Measurements from ENCODE around the gene FAM114A1.

- no peak for TF ChIP-seq USF2 (IDR thresholded peaks at IDR 0.05; ENCODE audit: low read depth, low read length)
- no peak for TF ChIP-seq BHLHE40 (IDR thresholded peaks at IDR 0.05; ENCODE audit: low read depth, low read length)
- TF ChIP-seq CTCF (conservative IDR thresholded peaks at IDR 0.05; ENCODE audit: low read depth, low read length), result no peak
- no peak for TF ChIP-seq FOS (IDR thresholded peaks at IDR 0.05; ENCODE audit: low read depth, low read length)
- no peak for TF ChIP-seq SMC3 (IDR thresholded peaks at IDR 0.05; ENCODE audit: low read depth, low read length)
- TF ChIP-seq CEBPB (IDR thresholded peaks at IDR 0.05; ENCODE audit: low read depth, low read length), result no peak
- TF ChIP-seq MXI1 (IDR thresholded peaks at IDR 0.05; ENCODE audit: borderline replicate concordance, low read depth, low read length), result peak; percentile 41; the same call in 1 of the 2 replicates
- TF ChIP-seq RFX5 (IDR thresholded peaks at IDR 0.05; ENCODE audit: low read depth, low read length), result no peak
Measured at GRCh38 chr4:38868059-38868960, 704 bp downstream of the FAM114A1 start.
